Measurements from ENCODE around the gene FGF3. TPM values are rescaled to one million over a fixed set of nuclear protein-coding genes. Genes with fewer than 3 reads are reported as not detected.

FGF3 gene
- total RNA-seq, 1 donor = not detected

Other genes starting within 250 kb of the FGF3 start
- gene CCND1, start 178.3 kb downstream of the FGF3 start, total RNA-seq = 1.3 TPM
- 18.6 TPM for gene LTO1, start 144.1 kb downstream of the FGF3 start, total RNA-seq
- not detected for gene FGF19, start 115.4 kb downstream of the FGF3 start, total RNA-seq
- gene FGF4, start 44.1 kb downstream of the FGF3 start, total RNA-seq = not detected

All from mononuclear cell (primary cell).